NK-92 (cell line): ENCODE data around the gene SUCO.
"Not testable (repeated sequence)": the region's sequence is repeated elsewhere in the genome, so short reads cannot be mapped to it uniquely, and the experiment has no call there.

Source experiments
- DNase-seq: peaks from one replicate; lab custom pipeline; 2025; ENCODE audit not compliant: unreplicated experiment; lab: John Stamatoyannopoulos, UW

SUCO gene

GRCh38 chr1:172603816-172604215 lies 70.9 kb downstream of the SUCO start:
- DNase-seq = no peak

DNA sequence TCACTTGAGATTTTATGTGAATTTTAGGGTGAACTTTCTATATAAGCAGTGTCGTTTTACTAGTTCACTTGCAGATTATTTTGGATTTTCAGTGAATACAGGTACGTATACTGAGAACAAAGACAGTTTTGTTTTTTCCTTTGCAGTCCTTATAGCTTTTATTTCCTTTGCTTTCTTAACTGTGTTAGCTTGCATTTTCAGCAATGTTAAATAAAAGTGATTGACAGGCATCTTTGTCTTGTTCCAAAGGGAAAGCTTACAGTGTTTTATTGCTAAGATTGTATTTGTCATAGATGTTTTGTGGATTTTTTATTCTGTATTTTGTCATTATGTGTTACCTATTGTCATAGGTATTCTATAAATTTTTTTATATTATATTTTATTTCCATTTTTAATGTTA lies 72.7 kb downstream of the SUCO start:
- DNase-seq = no peak

DNA sequence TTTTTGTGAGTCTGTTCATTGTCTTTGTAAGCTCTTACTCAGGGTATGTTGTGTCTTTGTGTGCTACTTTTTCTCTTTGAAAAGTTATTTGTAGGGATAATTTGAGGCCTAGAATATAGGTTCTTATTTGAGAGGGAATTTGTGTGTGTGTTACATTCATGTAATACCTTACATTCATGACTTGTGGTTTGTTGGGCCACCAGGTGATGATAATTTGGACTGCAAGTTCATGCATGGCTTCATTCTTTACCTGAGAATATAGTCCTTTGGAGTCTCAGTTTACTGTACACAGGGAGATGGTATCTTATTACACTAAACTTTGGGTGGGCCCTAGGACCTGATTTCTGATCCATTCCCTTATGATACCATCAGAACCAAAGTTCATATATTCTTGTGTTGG lies 74.2 kb downstream of the SUCO start:
- DNase-seq = no peak

GRCh38 chr1:172608098-172608601 lies 75.2 kb downstream of the SUCO start:
- no peak for DNase-seq

GRCh38 chr1:172609528-172609927 lies 76.6 kb downstream of the SUCO start:
- no peak for DNase-seq

DNA sequence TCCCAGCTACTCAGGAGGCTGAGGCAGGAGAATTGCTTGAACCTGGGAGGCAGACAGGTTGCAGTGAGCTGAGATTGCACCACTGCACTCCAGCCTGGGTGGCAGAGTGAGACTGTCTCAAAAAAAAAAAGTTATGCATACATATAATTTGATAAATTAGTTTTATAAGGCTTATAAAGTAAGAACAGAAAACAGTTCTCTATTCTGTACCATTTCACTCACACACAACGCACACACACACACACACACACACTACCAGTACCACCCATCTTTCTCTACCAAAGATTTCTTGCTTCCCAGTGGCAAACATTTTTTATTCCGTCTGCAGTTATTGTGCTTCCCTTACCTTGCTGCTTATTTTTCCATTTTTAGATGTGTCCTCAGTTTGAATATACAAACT lies 79.5 kb downstream of the SUCO start:
- DNase-seq = no peak

GRCh38 chr1:172613294-172613693 lies 80.3 kb downstream of the SUCO start:
- DNase-seq = no peak

DNA sequence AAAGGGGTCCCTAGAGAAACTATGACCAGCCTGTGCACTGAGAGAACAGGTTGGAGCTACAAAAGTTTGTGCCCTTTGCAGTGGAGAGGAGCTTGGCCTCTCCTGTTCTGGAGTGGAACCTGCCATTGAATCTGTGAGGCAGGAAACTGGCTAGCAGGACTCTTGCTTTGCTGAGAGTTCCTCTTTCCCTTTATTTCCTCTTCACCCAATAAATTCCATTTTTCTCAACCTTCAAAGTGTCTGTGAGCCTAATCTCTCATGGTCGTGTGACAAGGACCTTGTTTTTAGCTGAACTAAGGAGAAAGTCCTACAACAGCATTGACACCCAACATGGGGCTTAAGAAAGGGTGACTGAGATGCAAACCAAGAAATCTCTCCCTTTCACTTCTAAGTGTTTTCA lies 83.2 kb downstream of the SUCO start:
- no peak for DNase-seq

GRCh38 chr1:172616636-172617035 lies 83.7 kb downstream of the SUCO start:
- no peak for DNase-seq

DNA sequence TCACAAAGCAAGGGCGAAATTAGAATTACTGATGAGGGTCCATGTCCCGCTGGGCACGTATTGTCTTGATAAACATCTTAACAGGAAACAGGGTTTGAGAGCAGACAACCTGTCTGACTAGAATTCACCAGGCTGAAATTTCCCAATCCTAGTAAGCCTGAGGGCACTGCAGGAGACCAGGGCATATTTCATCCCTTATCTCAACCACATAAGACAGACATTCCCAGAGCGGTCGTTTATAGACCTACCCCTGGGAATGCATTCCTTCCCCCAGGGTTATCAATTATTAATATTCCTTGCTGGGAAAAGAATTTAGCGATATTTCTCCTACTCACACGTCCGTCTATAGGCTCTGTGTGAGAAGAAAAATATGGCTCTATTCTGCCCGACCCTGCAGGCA lies 87.7 kb downstream of the SUCO start:
- not testable (repeated sequence) for DNase-seq

- DNase-seq = no peak
Observed at GRCh38 chr1:172622541-172622940, 89.6 kb downstream of the SUCO start.

- no peak for DNase-seq
Observed at GRCh38 chr1:172623748-172624147, 90.8 kb downstream of the SUCO start.

DNA sequence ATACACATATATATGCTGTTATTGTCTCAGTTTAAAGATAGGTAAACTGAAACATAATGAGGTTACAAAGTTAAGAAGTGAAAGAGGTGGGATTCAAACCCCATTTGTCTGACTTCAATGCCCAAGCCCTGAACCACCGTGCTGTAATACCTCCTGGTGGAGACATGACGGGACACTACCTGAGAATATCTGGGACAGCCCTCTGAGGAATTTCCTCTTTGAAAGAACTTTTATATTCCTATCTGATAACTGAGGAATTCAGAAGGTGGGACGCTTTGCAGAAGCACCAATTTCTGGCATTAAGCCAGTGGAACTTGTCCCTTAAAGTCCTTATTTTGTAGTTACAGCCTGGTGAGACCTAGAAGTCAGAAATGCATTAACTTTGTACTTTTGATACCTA lies 93.9 kb downstream of the SUCO start:
- no peak for DNase-seq

DNA sequence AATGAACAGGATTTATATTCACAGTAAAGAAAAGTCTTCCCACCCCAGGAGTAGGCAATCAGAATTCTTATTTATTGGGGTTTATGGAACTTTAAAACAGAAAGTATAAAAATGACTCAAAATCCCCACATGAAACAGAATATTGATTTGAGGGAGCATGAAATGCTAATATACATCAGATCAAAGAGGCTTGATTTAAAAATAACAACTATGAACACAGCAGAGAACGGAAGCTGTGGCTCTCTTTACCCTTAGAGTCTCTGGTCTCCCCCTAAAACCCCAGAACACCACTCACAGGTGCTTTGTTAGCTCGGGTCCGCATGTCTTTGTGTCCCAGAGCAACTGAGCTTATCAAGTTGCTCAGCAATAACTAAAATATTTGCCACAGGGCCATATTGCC lies 94.8 kb downstream of the SUCO start:
- no peak for DNase-seq

GRCh38 chr1:172628401-172628800 lies 95.5 kb downstream of the SUCO start:
- no peak for DNase-seq

DNA sequence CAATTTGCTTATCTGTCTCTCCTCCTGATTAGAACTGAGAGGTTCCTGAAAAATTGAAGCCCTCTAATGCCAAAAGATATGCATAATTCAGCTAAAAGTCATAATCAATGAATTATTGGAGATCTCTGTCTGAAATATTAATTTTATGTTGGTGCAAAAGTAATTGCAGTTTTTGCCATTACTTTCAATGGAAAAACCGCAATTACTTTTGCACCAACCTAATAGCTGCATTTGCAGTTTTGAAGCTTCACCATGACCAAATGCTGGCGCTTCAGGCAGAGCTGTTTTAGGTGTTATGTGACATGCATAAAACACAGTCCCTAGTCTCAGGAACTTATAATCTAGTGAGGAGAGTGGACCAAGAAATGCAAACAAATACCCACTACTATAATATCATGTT lies 96.2 kb downstream of the SUCO start:
- DNase-seq = no peak

DNA sequence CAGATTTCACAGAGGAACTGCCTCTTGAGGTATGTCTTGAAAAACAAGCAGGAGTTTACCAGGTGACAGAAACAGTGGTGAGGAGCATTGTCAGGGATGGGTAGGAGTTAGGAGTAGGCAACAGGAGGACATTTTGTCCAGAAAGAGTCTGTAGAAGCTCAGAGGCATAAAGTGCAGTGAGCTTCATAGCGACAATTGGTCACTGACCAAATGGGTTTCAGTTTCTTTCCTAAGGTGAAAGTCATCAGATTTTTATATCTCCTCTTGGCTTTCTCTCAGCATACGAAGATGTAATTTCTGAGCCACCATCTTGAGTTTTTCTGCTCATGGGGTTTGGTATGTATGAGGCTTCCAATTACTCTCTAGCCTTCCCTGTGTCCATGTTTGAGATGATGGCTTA lies 96.7 kb downstream of the SUCO start:
- DNase-seq = no peak

GRCh38 chr1:172630056-172630818 lies 97.3 kb downstream of the SUCO start:
- no peak for DNase-seq

- DNase-seq = no peak
Observed at GRCh38 chr1:172630868-172631267, 97.9 kb downstream of the SUCO start.

DNA sequence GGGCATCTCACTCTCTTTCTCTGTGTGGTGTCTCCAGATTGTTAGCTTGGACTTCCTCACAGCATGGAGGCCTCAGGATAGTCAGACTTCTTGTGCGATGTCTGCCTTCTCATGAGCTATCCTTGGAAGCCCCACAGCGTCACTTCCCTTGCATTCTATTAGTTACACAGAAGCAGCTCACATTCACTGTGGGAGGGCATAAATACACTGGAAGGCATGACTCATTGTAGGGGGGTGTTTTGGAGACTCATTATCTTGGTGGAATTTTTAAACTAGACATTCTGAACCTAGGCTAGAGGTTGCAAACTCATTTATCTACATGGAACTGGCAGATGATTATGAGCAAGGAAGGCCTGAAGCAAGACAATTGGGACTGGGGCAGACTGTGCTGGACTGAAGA lies 104.6 kb downstream of the SUCO start:
- DNase-seq = no peak

DNA sequence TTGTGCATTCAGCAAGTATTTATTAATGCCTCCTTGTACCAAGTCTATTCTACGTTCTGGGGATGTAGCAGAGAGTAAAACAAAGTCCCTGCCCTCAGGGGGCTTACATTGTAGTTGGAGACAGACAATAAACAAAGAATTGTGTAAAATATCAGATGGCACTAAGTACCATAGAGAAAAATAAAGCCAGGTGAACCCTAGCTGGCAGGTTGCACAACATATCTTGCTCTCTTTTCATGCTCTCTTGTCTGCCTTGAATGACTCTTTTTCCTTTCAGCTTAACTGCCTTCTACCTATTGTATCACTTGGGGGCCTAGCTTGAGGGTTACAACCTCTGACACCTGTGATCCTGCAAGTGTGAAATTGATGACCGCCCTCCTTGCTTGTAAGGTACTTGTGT lies 105.3 kb downstream of the SUCO start:
- no peak for DNase-seq

- DNase-seq = no peak
Observed at GRCh38 chr1:172638885-172639831, 106.2 kb downstream of the SUCO start.
